ENCODE results near the gene SLC35F6. TPM values are rescaled to one million over a fixed set of nuclear protein-coding genes. Genes with fewer than 3 reads are reported as not detected.

Gene SLC35F6
- total and polyA plus RNA-seq, 9 donors = 11.1 to 53.5 (median 26.8) TPM

DNA sequence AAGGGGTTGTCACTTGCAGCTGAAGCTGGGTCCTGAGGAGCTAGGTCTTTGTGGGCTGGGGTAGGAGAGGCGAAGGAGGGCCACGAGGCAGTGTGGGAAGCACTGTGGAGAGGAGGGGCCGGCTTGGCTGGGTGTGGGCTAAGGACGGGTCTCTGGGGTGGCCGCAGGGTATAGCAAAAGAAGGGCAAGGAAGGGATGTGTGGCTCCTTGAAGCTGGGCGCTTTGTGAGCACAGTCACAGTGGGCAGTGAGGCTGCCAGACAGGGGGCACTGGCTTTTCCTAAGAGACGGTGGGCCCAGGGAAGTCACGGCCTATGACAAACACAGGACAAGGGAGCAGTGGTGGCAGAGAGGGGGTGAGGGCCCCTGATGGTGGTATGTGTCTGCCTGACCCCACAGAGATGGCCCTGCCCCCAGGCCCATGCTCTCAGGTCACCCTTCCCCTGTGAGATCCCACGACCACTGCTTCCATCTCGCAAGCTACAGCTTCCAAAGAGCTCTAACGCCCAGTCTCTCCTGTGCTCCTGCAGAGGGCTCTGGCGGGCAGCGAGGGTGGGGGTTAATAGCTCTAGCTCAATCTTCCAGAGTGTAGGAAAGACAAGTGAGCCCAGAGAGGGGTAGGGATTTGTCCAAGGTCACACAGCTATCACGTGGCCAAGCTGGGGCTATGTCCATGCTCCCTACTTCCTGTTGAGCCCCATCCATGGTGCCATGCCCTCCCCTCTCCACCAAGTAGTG is 39.1 kb upstream of the SLC35F6 start:
- Histone ChIP-seq H3K4me3 (no peak overlapping the region), H3K27ac (peak overlapping the region; percentile 35 to 69), H3K27me3 (no peaks in the 10 kb centered on the region), H3K4me1 (ENCODE audit: insufficient read depth) (peaks cover 44% of the 10 kb centered on the region), H3K9me3 (no peaks in the 10 kb centered on the region), H3K36me3 (no peaks in the 10 kb centered on the region)
- 79 to 82% (median 79%) methylated on average over 14 of the region's 14 CpGs for WGBS, 3 donors
- DNase-seq = peak in 3 of 5 donors; percentile 22 to 38 (median 33)
- intact Hi-C loops (cut with DNase I) = no loop called here
- TF ChIP-seq EP300 (IDR thresholded peaks at IDR 0.05) (no peak), POLR2A (IDR thresholded peaks at IDR 0.05) (no peak)
- TF ChIP-seq, protein P1, sequence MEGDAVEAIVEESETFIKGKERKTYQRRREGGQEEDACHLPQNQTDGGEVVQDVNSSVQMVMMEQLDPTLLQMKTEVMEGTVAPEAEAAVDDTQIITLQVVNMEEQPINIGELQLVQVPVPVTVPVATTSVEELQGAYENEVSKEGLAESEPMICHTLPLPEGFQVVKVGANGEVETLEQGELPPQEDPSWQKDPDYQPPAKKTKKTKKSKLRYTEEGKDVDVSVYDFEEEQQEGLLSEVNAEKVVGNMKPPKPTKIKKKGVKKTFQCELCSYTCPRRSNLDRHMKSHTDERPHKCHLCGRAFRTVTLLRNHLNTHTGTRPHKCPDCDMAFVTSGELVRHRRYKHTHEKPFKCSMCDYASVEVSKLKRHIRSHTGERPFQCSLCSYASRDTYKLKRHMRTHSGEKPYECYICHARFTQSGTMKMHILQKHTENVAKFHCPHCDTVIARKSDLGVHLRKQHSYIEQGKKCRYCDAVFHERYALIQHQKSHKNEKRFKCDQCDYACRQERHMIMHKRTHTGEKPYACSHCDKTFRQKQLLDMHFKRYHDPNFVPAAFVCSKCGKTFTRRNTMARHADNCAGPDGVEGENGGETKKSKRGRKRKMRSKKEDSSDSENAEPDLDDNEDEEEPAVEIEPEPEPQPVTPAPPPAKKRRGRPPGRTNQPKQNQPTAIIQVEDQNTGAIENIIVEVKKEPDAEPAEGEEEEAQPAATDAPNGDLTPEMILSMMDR (IDR thresholded peaks at IDR 0.05) = no peak

DNA sequence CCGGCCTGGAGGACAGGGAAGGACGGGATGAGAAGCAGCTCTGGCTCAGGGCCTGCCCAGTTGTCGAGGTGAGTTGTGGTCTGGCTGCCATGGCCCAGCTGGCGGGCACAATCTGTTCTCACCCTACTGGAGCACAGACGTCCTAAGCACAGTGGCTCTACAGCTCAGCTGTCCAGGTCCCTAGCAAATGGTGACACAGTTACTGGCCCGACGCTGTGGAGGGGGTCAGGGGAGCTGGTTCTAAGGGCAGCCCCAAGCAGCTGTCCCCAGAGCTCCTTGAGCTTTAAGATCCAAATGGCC is 38.6 kb upstream of the SLC35F6 start:
- Histone ChIP-seq H3K4me3 (no peak overlapping the region), H3K4me1 (ENCODE audit: insufficient read depth) (peaks cover 39% of the 10 kb centered on the region), H3K9me3 (no peaks in the 10 kb centered on the region), H3K36me3 (no peaks in the 10 kb centered on the region), H3K27ac (peak overlapping the region; percentile 35 to 69), H3K27me3 (no peaks in the 10 kb centered on the region)
- intact Hi-C loops (cut with DNase I) = no loop called here
- no peak for DNase-seq
- WGBS, 3 donors = 66 to 77% (median 74%) methylated on average over 7 of the region's 7 CpGs
- no peak for TF ChIP-seq EP300 (IDR thresholded peaks at IDR 0.05)
- TF ChIP-seq, protein P1 (IDR thresholded peaks at IDR 0.05) = no peak
- no peak for TF ChIP-seq POLR2A (IDR thresholded peaks at IDR 0.05)

DNA sequence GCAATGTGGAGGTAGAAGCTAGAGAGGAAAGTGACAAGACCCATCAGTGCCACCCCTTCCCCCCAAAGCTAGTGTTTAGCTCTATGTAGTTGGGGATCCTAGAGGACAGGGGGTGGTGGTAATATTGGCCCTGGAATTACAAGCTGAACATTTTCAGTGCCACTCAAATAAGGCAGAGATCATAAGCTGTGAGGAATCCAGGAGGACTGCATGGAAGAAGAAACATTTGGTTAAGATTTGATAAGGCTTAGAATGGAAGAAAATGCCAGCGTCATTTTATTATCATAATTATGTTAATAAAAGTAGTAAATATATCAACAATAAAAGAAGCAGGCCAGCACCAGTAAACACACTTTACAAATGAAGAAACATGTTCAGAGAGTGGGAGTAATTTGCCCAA is 37.9 kb upstream of the SLC35F6 start:
- Histone ChIP-seq H3K27ac (no peak overlapping the region), H3K4me3 (no peak overlapping the region), H3K4me1 (ENCODE audit: insufficient read depth) (peaks cover 31% of the 10 kb centered on the region), H3K27me3 (no peaks in the 10 kb centered on the region), H3K9me3 (no peaks in the 10 kb centered on the region), H3K36me3 (no peaks in the 10 kb centered on the region)
- WGBS, 3 donors = 25 to 71% (median 39%) methylated on average over 1 of the region's 1 CpG
- intact Hi-C loops (cut with DNase I) = no loop called here
- TF ChIP-seq EP300 (IDR thresholded peaks at IDR 0.05) = no peak
- TF ChIP-seq, protein P1 (IDR thresholded peaks at IDR 0.05) = no peak
- TF ChIP-seq POLR2A (IDR thresholded peaks at IDR 0.05) = no peak
- DNase-seq = no peak

DNA sequence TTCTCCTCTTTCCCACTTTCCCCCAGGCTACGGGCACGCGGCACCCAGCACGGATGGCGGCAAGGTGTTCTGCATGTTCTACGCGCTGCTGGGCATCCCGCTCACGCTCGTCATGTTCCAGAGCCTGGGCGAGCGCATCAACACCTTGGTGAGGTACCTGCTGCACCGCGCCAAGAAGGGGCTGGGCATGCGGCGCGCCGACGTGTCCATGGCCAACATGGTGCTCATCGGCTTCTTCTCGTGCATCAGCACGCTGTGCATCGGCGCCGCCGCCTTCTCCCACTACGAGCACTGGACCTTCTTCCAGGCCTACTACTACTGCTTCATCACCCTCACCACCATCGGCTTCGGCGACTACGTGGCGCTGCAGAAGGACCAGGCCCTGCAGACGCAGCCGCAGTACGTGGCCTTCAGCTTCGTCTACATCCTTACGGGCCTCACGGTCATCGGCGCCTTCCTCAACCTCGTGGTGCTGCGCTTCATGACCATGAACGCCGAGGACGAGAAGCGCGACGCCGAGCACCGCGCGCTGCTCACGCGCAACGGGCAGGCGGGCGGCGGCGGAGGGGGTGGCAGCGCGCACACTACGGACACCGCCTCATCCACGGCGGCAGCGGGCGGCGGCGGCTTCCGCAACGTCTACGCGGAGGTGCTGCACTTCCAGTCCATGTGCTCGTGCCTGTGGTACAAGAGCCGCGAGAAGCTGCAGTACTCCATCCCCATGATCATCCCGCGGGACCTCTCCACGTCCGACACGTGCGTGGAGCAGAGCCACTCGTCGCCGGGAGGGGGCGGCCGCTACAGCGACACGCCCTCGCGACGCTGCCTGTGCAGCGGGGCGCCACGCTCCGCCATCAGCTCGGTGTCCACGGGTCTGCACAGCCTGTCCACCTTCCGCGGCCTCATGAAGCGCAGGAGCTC is 36.2 kb upstream of the SLC35F6 start:
- Histone ChIP-seq H3K4me1 (ENCODE audit: insufficient read depth) (peaks cover 24% of the 10 kb centered on the region), H3K27me3 (no peaks in the 10 kb centered on the region), H3K4me3 (no peak overlapping the region), H3K27ac (no peak overlapping the region), H3K36me3 (no peaks in the 10 kb centered on the region), H3K9me3 (no peaks in the 10 kb centered on the region)
- intact Hi-C loops (cut with DNase I) = no loop called here
- DNase-seq = peak in 4 of 5 donors; percentile 21 to 59 (median 32)
- no peak for TF ChIP-seq POLR2A (IDR thresholded peaks at IDR 0.05)
- TF ChIP-seq, protein P1 (IDR thresholded peaks at IDR 0.05) = peak in 2 of 3 donors; percentile 16 to 23
- WGBS, 3 donors = 55 to 77% (median 74%) methylated on average over 87 to 101 of the region's 101 CpGs

All from ovary (tissue), 9 donors.